Measurements from ENCODE around the gene GSTK1.
"Not testable (repeated sequence)": the region's sequence is repeated elsewhere in the genome, so short reads cannot be mapped to it uniquely, and the experiment has no call there.

The GSTK1 gene

DNA sequence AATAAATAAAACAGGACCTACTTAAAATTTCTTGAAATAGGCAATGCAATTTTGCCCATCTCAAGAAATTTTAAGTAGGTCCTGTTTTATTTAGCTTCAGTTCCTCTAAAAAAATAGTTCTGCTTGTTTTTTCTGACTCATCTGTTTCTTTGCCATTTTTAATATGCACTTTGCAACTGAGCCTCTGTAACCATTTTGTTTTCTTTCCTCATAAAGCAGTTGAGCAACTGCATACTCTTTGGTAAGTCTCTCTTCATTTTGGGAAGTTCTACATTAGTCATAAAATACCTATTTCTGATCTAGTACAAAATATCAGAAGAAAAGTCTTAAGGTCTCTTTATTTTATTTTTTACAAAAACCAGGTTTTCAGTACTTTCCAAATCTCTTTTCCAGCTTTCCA, 23.4 kb upstream of the GSTK1 start:
- no peak for DNase-seq

DNA sequence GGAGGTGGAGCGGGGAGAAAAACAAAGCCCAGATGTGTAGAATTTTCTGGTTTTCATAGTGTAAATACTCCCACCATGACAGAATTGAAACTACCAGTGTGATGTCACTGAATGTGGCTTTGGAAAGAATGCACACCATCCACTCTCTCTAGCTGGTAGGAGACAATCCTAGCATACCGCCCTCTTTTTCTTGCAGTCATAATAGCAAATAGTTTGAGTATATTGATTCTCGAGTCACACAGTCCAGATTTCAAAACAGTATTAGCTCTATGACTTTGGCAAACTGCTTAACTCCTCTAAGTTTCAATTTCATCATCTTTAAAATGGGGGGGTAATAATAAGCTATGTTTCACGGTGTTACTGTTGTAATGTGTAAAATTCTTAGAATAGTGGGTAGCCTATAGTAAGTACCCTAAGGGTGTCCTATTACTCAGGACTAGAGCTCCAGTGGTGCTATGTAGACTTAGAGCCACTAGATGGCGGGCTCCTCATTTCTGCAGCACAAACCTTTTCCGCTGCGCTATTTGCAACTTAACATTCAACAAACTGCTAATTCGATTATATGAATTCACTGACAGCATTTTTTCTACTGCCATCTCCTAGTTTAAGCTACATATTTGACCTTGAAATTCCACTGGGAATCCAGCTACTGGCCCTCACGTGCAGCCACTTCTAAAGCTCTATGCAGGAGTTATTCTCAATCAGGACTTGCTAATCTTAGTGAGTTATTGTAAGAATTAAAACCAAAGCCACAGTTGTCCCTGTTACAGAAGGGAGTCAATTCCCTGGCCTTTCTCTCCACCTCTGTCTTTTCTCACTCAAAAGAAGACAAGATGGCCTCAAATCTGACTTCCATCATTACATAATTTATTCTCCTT, 22.7 kb upstream of the GSTK1 start:
- DNase-seq: no peak

DNA sequence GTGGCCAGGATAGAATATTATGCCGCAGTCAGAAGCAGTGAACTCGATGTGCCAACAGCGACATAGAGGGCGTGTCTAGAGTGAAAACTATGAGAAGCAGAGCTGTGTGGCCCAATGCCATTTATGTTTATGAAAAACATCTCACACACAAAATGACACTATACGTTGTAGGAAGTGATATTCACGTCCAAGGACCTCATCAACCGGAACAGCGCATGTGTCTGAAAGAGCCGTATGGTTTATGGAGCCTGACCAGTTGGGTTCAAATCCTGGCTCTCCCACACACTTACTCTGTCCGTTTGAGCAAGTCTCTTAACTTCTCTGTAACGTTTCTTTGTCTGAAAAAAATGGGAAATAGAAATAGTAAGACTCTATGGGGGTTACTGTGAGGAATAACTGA, 20.9 kb upstream of the GSTK1 start:
- DNase-seq: no peak

DNA sequence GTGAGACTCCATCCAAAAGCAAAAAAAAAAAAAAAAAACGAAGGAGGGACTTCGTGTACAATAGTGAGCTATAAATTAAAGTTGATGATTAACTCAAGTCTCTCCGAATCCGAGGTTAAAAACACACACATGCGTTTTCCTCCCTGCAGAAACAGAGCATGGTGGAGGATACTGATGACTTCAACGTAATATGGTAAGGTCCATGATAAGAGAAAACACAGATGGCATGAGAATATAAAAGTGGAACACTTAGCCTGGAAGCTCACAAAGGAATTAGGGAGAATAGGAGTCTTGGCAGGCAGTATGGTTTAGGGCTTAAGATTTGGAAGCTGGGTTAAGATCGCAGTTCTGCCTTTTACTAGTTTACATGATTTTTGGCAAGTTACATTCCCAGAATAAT, 20.1 kb upstream of the GSTK1 start:
- DNase-seq: no peak

DNA sequence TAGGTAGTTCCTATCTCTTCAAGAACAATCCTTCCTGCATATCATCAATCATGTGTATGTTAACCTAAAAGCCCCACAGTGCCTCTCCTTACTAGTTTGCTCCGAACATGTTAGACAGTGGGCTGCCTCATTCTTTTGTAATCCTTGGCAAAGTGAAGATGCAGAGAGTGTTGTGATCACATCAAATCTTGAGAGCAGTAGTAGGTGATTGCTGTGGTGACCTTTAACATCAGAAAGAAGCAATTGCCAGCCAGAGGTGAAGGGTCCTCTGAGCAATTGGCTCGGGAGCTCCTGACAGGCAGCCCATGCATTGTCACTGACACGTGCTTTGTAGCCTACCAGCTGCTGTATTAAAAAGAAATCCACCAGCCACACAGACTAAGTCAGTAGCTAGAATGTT, 19.6 kb upstream of the GSTK1 start:
- no peak for DNase-seq

DNA sequence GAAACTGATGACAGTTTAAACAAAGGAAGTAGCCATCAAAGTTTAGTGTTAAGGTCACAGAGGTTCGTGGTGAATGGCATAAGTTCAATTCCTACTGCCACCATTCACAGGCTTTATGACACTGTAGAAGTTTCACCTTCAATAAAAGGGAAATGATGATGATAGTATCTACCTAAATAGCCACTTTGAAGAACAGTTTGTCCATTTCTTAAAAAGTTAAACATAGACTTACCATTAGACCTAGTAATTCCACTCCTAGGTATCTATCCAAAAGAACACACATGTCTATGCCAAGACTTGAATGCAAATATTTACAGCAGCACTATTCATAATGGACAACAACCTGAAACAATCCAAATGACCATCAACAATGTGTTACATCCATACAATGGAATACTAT, 18.9 kb upstream of the GSTK1 start:
- no peak for DNase-seq

DNA sequence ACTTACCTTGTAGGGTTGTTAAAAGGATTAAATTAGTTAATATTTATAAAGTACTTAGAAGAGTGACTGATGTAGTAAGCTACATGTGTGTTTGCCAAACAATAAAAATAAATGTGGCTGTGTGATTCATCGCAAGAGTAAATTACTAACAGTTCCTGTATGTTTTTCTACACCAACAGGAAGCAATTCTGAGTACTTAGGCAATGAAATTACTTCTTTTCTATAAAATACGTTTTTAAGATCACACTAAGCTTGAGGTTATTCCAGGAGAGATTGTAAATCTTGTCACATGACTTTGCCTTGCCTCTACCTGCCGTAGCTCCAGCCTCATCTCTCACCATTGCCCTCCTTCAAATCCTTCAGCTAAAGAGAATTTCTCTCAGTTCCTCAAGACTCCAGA, 18.1 kb upstream of the GSTK1 start:
- DNase-seq: no peak

DNA sequence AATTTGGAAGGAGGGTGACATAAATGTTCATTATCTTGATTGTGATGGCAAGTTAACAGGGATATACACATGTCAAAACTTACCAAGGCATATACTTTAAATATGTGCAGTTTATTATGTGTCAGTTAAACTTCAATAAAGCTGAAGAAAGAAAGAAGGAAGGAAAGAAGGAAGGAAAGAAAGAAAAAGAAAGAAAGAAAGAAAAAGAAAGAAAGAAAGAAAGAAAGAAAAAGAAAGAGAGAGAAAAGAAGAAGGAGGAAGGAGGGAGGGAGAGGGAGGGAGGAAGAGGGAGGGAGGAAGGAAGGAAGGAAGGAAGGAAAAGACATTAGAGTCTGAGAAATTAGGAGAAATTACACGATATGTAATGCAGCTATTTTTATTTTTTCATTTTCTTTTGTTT, 15.9 kb upstream of the GSTK1 start:
- no peak for DNase-seq

DNA sequence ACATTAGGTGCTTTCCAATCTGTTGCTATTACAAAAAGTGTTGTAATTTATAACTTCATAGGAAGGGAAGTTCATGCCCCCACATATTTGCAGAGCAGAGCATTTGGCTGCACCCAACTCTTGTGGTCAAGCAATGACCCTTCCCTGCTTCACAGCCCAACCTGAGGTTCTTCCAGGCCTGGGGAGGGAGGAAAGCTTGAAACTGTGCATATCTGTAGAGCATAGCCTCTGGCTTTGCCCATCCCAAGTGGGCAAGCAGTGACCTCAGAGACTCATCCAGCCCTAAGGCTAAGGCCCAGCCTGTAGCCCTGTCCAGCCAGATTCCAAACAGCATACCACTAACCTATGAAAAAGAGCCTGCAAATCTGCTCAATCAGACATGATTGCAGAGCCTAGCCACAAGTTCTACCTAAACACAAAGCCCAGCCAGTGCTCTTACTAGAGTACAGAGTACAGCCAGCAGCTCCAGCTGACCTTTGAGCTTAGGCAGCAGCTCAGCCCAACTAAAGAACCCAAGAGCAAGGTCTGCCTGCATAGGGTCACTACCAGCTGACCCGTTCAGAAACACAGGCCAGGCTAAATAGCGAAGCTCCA, 14.4 kb upstream of the GSTK1 start:
- no peak for DNase-seq

DNA sequence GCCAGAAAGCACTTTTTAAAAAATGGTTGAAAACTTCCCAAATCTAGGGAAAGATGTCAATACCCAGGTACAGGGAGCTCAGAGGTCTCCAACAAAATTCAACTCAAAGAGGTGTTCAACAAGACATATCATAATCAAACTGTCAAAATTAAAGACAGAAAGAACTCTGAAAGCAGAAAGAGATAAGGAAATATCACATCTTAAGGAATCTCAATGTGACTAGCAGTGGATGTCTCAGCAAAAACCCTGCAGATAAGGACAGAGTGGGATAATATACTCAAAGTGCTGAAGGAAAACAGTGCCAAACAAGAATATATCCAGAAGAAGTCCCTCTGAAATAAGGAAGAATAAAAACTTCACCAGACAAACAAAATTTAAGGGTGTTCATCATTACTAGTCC, 13.0 kb upstream of the GSTK1 start:
- DNase-seq: no peak

DNA sequence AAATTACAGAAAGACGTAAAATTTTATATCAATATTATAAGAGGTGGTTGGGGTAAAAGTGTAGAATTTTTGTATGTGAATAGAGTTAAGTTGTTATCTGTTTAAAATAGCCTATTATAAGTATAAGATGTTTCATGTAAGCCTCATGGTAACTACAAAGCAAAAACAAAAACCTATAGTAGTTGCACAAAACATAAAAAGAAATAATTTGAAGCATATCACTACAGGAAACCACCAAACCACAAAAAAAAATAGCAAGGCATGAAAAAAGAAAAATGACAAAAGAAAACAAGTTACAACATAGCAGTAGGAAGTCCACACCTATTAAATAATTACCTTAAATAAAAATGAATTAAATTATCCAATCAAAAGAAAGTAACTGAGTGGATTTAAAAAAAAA, 12.4 kb upstream of the GSTK1 start:
- no peak for DNase-seq

DNA sequence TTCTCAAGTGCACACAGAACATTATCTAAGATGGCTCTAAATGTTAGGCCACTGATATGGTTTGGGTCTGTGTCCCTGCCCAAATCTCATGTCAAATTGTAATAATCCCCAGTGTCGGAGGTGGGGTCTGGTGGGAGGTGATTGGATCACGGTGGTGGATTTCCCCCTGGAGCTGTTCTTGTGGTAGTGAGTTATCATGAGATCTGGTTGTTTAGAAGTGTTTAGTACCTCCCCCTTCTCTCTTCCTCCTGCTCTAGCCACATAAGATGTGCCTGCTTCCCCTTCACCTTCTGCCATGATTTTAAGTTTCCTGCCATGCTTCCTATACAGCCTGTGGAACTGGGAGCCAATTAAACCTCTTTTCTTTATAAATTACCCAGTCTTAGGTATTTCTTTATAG, 11.2 kb upstream of the GSTK1 start:
- no peak for DNase-seq

DNA sequence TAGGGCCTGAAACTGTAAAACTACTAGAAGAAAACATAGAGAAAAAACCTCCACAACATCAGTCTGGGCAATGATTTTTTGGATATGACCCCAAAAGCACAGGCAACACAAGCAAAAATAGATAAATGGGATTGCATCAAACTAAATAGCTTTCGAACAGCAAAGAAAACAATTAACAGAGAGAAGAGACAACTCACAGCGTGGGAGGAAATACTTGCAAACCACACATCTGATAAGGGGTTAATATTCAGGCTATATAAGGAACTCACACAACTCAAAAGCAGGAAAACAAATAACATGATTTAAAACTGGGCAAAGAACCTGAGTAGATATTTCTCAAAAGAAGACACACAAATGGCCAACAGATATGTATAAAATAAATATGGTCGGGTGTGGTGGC, 7.7 kb upstream of the GSTK1 start:
- no peak for DNase-seq

DNA sequence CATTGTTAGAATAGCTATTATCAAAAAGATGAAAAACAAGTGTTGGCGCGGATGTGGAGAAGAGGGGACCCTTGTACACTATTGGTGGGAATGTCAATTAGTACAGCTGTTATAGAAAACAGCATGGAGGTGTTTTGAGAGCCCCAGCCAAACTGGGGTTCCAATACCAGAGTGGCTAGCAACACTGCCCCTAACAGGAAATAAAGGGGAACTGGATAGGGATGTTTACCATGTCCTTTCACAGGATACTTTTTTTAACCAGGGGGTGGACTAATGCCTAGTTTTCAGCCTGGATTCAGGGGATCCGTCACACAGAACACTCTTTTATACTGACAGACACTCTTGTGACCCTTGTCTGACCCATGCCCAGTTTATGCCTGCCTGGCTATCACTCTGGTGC, 6.9 kb upstream of the GSTK1 start:
- DNase-seq: no peak

DNA sequence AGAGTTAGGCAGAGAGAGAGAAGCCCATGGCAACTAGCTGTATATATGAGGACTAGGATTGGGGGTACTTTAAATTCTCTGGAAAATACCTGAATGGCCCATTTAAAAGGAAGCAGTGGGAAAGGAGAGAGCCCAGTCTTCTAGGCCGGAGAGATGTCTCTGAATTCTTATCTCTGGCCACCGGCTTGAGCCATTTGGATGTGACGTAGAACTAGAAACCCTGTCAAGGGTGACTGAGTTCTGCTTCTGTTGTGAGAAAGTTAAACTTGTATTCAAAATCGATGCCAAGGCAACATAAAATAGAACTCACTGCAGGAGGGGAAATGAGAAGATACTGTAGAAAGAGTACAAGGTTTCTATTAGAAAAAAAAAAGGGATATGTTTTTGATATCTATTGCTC, 6.3 kb upstream of the GSTK1 start:
- no peak for DNase-seq

DNA sequence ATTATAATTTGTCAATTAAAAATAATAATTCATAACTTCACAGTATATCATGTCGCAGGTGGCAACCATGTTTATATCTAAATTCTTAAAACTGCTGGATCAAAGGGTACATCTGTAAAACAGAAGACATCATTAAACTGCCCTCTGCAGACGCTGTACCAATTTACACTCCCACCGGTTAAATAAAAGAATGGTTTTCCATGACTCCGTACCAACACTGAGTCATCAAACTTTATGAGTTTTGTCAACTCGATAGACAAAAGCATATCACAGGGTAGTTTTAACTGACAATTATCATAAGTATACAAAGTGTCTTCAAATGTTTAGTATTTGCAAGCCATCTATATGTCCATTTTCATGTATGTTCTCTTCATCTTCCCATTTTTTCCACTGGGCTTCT, 5.7 kb upstream of the GSTK1 start:
- no peak for DNase-seq

DNA sequence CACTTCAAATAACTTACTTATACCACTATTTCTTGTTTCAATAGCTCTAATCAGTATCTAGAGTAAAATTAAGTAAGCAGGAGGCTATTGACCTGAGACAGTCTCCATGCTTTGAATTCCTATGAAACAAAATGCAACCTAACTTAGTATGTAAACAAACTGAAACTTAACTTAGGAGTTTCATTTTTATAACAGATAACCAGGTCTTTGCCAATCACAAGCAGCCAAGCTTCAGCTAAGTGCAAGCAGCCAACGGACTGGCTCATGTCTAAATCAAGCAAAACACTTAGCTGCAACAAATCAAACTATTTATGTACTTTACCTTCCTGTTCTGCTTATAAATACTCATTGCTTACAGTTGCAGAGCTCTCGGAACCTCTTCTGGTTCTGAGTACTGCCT, 4.4 kb upstream of the GSTK1 start:
- DNase-seq: no peak

DNA sequence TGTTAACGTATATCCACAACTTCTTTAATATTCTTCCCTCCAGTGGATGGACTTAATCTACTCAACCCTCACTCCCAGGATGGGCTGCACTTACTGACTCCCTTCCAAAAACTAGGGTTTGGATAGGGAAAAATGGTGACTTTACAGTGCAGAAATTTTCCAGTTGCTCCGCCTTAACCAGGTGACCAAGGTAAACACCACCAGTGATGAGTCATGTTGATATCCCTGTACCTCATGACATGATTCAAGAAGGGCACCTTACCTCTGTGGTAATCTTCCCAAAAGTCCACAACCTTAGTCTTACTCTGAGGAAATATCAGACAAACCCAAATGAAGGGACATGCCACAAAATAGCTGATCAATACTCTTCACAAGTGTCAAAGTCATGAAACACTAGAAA, 3.5 kb upstream of the GSTK1 start:
- DNase-seq: no peak

DNA sequence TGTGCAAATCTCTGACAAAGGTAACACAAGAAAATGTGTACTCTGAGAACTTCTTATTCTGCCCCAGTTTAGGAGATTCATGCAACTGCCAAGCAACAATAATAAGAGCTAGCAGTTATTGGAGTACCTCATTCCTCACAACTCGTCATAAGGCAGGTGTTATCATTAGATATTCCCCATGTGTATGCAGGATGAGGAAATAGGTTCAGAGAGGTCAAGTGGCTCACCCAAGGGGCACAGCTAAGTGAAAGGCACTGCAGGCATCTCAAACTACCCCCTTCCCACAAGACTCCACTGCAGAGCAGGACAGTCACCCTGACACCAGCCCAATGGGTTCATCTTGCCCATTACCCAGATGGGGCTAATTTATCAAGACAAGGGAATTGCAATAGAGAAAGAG, 1.3 kb upstream of the GSTK1 start:
- DNase-seq: no peak

DNA sequence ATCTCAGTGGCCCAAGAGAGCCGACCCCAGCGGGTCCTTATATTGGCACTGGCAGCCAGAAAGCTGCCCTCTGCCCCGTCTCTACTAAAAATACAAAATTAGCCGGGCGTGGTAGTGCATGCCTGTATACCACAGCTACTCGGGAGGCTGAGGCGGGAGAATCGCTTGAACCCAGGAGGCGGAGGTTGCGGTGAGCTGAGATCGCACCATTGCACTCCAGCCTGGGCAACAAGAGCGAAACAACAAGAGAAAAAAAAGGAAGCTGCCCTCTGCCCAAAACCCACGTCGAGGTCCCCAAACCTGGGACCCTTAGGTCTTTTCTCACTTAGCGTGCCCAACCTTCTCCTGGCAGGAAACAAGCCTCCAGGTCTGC, 941 bp downstream of the GSTK1 start:
- DNase-seq: not testable (repeated sequence)

DNA sequence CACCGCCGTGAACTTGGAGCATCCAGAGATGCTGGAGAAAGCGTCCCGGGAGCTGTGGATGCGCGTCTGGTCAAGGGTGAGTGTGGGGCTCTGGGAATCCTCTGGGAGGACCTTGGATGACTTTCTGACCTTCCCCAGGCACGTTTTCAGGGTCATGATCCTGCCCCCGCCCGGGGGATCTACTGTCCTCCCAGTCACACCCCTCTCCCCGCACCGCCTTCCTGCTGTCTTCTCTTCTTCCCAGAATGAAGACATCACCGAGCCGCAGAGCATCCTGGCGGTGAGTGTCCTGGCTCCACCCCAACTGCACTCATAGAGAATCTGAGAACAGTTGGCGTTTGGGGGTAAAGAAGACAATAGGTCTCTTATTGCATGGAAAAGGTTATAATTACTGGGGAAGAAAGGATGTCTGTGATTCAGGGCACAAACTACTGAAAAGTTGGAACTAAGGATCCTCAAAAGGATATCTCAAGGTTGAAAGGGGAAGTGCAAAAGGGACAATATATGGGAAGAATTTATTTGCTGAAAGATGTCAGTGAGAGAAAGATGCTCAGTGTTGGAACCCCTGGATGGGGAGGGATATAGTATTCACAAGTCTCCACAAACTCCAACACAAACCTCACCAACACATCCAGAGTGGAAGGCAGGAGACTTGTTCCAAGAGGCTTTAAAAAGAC, 1.9 kb downstream of the GSTK1 start:
- no peak for DNase-seq

DNA sequence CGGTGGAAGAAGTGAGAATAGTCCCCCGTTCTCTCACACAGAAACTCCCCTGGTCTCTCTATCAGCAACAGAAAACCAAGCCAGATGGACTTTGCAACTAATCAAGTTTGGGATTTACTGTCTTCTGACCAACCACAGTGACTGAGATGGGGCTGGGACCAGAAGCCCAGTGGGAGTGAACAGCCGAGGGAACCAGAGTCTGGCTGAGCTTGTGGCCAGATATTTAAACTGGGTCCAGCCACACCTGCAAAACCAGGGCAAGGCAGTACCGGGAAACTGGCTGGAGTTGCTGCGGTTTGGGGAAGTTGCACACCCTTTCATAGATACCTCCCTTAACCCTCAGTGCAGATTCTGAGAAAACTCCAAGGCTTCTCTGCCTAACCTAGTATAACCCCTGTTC, 6.0 kb downstream of the GSTK1 start:
- no peak for DNase-seq

DNA sequence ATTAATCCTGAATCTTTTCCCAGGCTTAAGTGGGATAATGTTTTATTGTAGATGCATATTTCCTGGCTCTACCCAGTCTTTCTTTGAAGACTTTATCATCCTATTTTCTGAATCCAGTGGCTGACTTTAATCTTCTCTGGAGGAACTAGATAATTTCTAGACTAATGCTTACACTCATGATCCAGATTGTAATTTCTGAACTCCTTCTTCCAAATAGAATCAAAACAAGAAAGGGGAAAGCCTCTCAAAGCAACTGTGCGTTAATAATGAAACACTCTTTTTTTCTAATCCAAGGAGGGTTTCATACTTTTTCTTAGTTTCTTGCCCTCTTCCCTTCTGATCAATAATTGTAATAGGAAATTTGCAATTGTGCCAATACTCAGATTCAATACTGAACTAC, 8.0 kb downstream of the GSTK1 start:
- DNase-seq: no peak

DNA sequence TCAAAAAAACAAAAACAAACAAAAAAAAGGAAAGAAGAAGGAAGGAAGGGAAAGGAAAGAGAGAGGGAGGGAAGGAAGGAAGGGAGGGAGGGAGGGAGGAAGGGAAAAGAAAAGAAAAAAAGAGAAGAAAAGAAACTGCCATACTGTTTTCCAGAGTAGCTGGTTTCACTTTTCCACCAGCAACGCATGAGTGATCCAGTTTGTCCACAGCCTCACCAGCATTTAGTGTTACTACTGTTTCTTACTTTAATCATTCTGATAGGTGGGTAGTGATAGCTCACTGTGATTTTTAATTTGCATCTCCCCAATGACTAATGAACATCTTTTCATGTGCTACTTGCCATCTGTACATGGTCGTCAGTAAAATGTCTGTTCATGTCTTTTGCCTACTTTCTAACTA, 9.6 kb downstream of the GSTK1 start:
- no peak for DNase-seq
